ENCODE results near the gene METTL23. TPM values are rescaled to one million over a fixed set of nuclear protein-coding genes. Genes with fewer than 3 reads are reported as not detected.

METTL23 gene
- total RNA-seq, 1 experiment from 2014 or later, result 57.8 TPM

DNA sequence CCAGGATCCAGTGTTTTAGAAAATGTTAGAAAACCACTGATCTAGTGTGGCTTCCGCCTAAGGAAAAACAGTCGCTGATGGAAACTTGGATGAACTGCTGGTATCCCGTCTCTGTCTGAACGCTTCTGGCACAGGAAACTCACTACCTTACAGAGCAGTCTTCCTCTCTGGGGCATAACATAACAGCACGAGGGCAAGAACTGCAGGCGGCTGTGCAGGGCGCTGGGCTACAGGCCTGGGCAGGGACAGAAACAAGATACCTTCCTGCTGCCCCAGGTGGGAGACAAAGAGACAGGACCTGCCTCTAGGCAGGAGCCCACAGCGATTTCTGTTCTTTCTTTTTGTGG lies 26.4 kb upstream of the METTL23 start (continued):
- TF ChIP-seq YY1 (IDR thresholded peaks at IDR 0.05; ENCODE audit: extremely low read depth, insufficient replicate concordance, low read depth, low read length), result no peak
- no peak for TF ChIP-seq EGR1 (IDR thresholded peaks at IDR 0.05; ENCODE audit: low read depth)

GRCh38 chr17:76700617-76701470 lies 25.8 kb upstream of the METTL23 start:
- no TSS peak for BruUV-seq (replicated peaks)
- Histone ChIP-seq H3K36me3 (ENCODE audit: control insufficient read depth in 1 of 2, insufficient read depth in 2 of 2, low read length in 2 of 2) (no peaks in the 10 kb centered on the region), H4K20me1 (ENCODE audit: insufficient read depth) (no peaks in the 10 kb centered on the region), H3K4me2 (ENCODE audit: low read length) (no peak overlapping the region), H3K9me3 (ENCODE audit: control insufficient read depth in 1 of 2, insufficient read depth in 1 of 2, low read depth in 1 of 2, low read length in 2 of 2) (no peaks in the 10 kb centered on the region), H3K9ac (ENCODE audit: low read length) (no peak overlapping the region), H3K27me3 (ENCODE audit: insufficient read depth, low read length) (no peaks in the 10 kb centered on the region), H2AFZ (ENCODE audit: low read depth, low read length, poor library complexity, severe bottlenecking) (no peak overlapping the region), H3K9me2 (ENCODE audit: insufficient read depth) (no peaks in the 10 kb centered on the region), H3K4me1 (ENCODE audit: control insufficient read depth in 1 of 2, insufficient read depth in 2 of 2, low read length in 2 of 2) (peaks cover 0 to 12% of the 10 kb centered on the region in 2 experiments; a peak in 2 of 4 replicates), H3K4me3 (replicated peaks in 1 of 2; ENCODE audit: low read depth in 1 of 2, low read length in 2 of 2) (no peak overlapping the region), H3K79me2 (ENCODE audit: insufficient read depth, low read length) (peaks cover 15% of the 10 kb centered on the region), H3K27ac (ENCODE audit: low read depth, low read length) (no peak overlapping the region)
- DNase-seq (ENCODE audit: low read depth, low spot score) (no peak), ATAC-seq (no peak)
- CTCF ChIA-PET, result interaction anchor here (0.6 to 1.0 kb wide), 3 partner anchors 13 to 214 kb away, joined by 3 to 4 read pairs (median 3); no protein-coding TSS in a partner anchor
- POLR2A ChIA-PET, result no interaction called here
- intact Hi-C loops (cut with micrococcal nuclease), result no loop called here
- TF ChIP-seq TCF7L2 (IDR thresholded peaks at IDR 0.05; ENCODE audit: borderline replicate concordance, extremely low read depth, insufficient read depth, insufficient read length) (no peak), SIN3A (IDR thresholded peaks at IDR 0.05; ENCODE audit: low read depth) (no peak), MAX (IDR thresholded peaks at IDR 0.05) (no peak), REST (IDR thresholded peaks at IDR 0.05; ENCODE audit: low read depth) (no peak), YY1 (IDR thresholded peaks at IDR 0.05; ENCODE audit: extremely low read depth, insufficient replicate concordance, low read depth, low read length) (no peak), POLR2A (IDR thresholded peaks at IDR 0.05; ENCODE audit: borderline replicate concordance, extremely low read depth, insufficient read depth, insufficient read length) (no peak), EGR1 (IDR thresholded peaks at IDR 0.05; ENCODE audit: low read depth) (no peak), EZH2 (IDR thresholded peaks at IDR 0.05) (no peak), CEBPB (IDR thresholded peaks at IDR 0.05; ENCODE audit: low read depth) (no peak), SP1 (IDR thresholded peaks at IDR 0.05; ENCODE audit: low read depth) (no peak), CTCF (IDR thresholded peaks at IDR 0.05 in 2 of 3, conservative IDR thresholded peaks at IDR 0.05 in 1 of 3; ENCODE audit: borderline replicate concordance in 1 of 3, insufficient read depth in 1 of 3, low read depth in 2 of 3, low read length in 2 of 3) (no peak), SRF (IDR thresholded peaks at IDR 0.05; ENCODE audit: low read depth) (no peak), ZNF274 (IDR thresholded peaks at IDR 0.05; ENCODE audit: low read depth, low read length) (no peak), ZBTB33 (IDR thresholded peaks at IDR 0.05; ENCODE audit: extremely low read depth, insufficient replicate concordance, low read length) (no peak), ELF1 (IDR thresholded peaks at IDR 0.05; ENCODE audit: borderline replicate concordance, low read depth) (no peak)
- RAD21 ChIA-PET (ENCODE audit: low non-redundant PET in 1 of 2, low total read pairs in 2 of 2, uncharacterized antibody in 2 of 2, unreplicated experiment in 2 of 2), result no interaction called here

Measured in HCT116 (cell line).